SK-N-SH treated with all-trans-retinoic acid at 6 μM for 48 hours (cell line): Measurements from ENCODE around the gene OVOL2.

Source experiments
- ATAC-seq: fragments of 200-7000 bp; cut with Tn5 transposase; 3 replicates; pipeline ENCODE4 v1.9.1; 2020; ENCODE audit warnings: mild to moderate bottlenecking, moderate library complexity
- ARNTL ChIP-seq: fragments of 450-650 bp; formaldehyde crosslinking; IDR thresholded peaks from 2 replicates; pipeline ENCODE4 v1.5.0; 2020; ENCODE audit warnings: low read depth, mild to moderate bottlenecking, moderate library complexity, borderline replicate concordance
- CSDC2 ChIP-seq: fragments of 250-450 bp; sonication (Bioruptor Pico); IDR thresholded peaks from 2 replicates; pipeline ENCODE4 v1.5.0; 2020; ENCODE audit warnings: mild to moderate bottlenecking, moderate library complexity
- ESRRG ChIP-seq: fragments of 250-450 bp; sonication (Bioruptor Pico); IDR thresholded peaks from 2 replicates; pipeline ENCODE4 v1.6.1; 2021; ENCODE audit warnings: mild to moderate bottlenecking
- GLIS3 ChIP-seq: fragments of 250-450 bp; sonication (Bioruptor Pico); IDR thresholded peaks from 2 replicates; pipeline ENCODE4 v1.5.0; 2020; ENCODE audit warnings: mild to moderate bottlenecking, moderate library complexity
- ISL1 ChIP-seq: fragments of 250-450 bp; sonication (Bioruptor Pico); IDR thresholded peaks from 2 replicates; pipeline ENCODE4 v2.1.2; 2022; ENCODE audit warnings: mild to moderate bottlenecking, moderate library complexity
- OSR1 ChIP-seq: fragments of 250-450 bp; sonication (Bioruptor Pico); IDR thresholded peaks from 2 replicates; pipeline ENCODE4 v1.8.0; 2022; ENCODE audit warnings: moderate library complexity, mild to moderate bottlenecking, inconsistent platforms
- PPARA ChIP-seq: fragments of 250-450 bp; sonication (Bioruptor Pico); IDR thresholded peaks from 2 replicates; pipeline ENCODE4 v1.5.0; 2020; ENCODE audit warnings: mild to moderate bottlenecking, borderline replicate concordance
- RARB ChIP-seq: fragments of 250-450 bp; sonication (Bioruptor Pico); IDR thresholded peaks from 2 replicates; pipeline ENCODE4 v1.8.0; 2021; ENCODE audit warnings: mild to moderate bottlenecking, moderate library complexity
- SNAI2 ChIP-seq: fragments of 250-450 bp; sonication (Bioruptor Pico); IDR thresholded peaks from 2 replicates; pipeline ENCODE4 v1.5.0; 2020; ENCODE audit warnings: mild to moderate bottlenecking, moderate library complexity
- TCF4 ChIP-seq: fragments of 250-450 bp; sonication (Bioruptor Pico); IDR thresholded peaks from 2 replicates; pipeline ENCODE4 v1.8.0; 2021; ENCODE audit warnings: mild to moderate bottlenecking, moderate library complexity, borderline replicate concordance
- TOX ChIP-seq: fragments of 250-450 bp; sonication (Bioruptor Pico); IDR thresholded peaks from 2 replicates; pipeline ENCODE4 v1.8.0; 2021; ENCODE audit warnings: mild to moderate bottlenecking, moderate library complexity, borderline replicate concordance
- ZC3H10 ChIP-seq: fragments of 250-450 bp; sonication (Bioruptor Pico); IDR thresholded peaks from 2 replicates; pipeline ENCODE4 v1.5.1; 2021; ENCODE audit warnings: mild to moderate bottlenecking, moderate library complexity
- ZFP30 ChIP-seq: fragments of 450-650 bp; formaldehyde crosslinking; IDR thresholded peaks from 2 replicates; pipeline ENCODE4 v1.5.0; 2022; ENCODE audit warnings: mild to moderate bottlenecking, moderate library complexity
- ZNF565 ChIP-seq: fragments of 450-650 bp; formaldehyde crosslinking; conservative IDR thresholded peaks from 2 replicates; pipeline ENCODE4 v1.5.0; 2020; ENCODE audit warnings: low read depth, mild to moderate bottlenecking, moderate library complexity
- ZNF70 ChIP-seq: fragments of 450-650 bp; formaldehyde crosslinking; IDR thresholded peaks from 2 replicates; pipeline ENCODE4 v1.5.0; 2020; ENCODE audit warnings: mild to moderate bottlenecking, moderate library complexity
- ZNF8 ChIP-seq: fragments of 450-650 bp; formaldehyde crosslinking; IDR thresholded peaks from 2 replicates; pipeline ENCODE4 v1.5.0; 2020; ENCODE audit warnings: mild to moderate bottlenecking, moderate library complexity
- TF ChIP-seq, protein P1 (sequence below): fragments of 250-450 bp; sonication (Bioruptor Pico); IDR thresholded peaks from 2 replicates; pipeline ENCODE4 v1.5.0; 2020; ENCODE audit warnings: mild to moderate bottlenecking, moderate library complexity
- TF ChIP-seq, protein P2 (sequence below): fragments of 250-450 bp; sonication (Bioruptor Pico); IDR thresholded peaks from 2 replicates; pipeline ENCODE4 v1.8.0; 2020; ENCODE audit warnings: mild to moderate bottlenecking, moderate library complexity, borderline replicate concordance
- TF ChIP-seq, protein P3 (sequence below): fragments of 250-450 bp; sonication (Bioruptor Pico); IDR thresholded peaks from 2 replicates; pipeline ENCODE4 v1.5.1; 2021; ENCODE audit warnings: mild to moderate bottlenecking, moderate library complexity
- TF ChIP-seq, protein P4 (sequence below): fragments of 250-450 bp; sonication (Bioruptor Pico); IDR thresholded peaks from 2 replicates; pipeline ENCODE4 v1.5.1; 2020; ENCODE audit warnings: low read depth, mild to moderate bottlenecking, moderate library complexity
- TF ChIP-seq, protein P5 (sequence below): fragments of 250-450 bp; sonication (Bioruptor Pico); IDR thresholded peaks from 2 replicates; pipeline ENCODE4 v1.8.0; 2021; ENCODE audit warnings: low read depth, mild to moderate bottlenecking, moderate library complexity, borderline replicate concordance

The OVOL2 gene

DNA sequence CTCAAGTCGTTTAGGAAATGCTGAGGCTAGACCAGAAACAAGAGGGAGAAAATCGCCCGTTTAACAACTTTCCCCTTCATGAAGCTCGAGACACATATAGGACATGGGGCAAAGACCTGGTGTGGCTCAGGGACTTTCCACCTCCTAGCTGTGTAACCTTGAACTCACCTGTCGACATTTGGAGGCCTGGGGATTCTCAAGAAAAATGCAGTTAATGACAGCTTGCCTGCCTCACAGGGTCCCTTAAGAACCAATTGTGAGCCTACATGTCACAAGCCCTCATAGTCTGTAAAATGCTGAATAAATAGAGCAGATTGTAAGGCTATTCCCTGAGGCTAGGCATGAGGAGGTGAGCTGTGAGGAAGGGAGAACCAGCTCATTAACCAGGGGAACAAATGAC is 53.8 kb downstream of the OVOL2 start:
- TF ChIP-seq, protein P1, sequence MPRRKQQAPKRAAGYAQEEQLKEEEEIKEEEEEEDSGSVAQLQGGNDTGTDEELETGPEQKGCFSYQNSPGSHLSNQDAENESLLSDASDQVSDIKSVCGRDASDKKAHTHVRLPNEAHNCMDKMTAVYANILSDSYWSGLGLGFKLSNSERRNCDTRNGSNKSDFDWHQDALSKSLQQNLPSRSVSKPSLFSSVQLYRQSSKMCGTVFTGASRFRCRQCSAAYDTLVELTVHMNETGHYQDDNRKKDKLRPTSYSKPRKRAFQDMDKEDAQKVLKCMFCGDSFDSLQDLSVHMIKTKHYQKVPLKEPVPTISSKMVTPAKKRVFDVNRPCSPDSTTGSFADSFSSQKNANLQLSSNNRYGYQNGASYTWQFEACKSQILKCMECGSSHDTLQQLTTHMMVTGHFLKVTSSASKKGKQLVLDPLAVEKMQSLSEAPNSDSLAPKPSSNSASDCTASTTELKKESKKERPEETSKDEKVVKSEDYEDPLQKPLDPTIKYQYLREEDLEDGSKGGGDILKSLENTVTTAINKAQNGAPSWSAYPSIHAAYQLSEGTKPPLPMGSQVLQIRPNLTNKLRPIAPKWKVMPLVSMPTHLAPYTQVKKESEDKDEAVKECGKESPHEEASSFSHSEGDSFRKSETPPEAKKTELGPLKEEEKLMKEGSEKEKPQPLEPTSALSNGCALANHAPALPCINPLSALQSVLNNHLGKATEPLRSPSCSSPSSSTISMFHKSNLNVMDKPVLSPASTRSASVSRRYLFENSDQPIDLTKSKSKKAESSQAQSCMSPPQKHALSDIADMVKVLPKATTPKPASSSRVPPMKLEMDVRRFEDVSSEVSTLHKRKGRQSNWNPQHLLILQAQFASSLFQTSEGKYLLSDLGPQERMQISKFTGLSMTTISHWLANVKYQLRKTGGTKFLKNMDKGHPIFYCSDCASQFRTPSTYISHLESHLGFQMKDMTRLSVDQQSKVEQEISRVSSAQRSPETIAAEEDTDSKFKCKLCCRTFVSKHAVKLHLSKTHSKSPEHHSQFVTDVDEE (CRISPR knock-in tag) = no peak
- TF ChIP-seq, protein P2, sequence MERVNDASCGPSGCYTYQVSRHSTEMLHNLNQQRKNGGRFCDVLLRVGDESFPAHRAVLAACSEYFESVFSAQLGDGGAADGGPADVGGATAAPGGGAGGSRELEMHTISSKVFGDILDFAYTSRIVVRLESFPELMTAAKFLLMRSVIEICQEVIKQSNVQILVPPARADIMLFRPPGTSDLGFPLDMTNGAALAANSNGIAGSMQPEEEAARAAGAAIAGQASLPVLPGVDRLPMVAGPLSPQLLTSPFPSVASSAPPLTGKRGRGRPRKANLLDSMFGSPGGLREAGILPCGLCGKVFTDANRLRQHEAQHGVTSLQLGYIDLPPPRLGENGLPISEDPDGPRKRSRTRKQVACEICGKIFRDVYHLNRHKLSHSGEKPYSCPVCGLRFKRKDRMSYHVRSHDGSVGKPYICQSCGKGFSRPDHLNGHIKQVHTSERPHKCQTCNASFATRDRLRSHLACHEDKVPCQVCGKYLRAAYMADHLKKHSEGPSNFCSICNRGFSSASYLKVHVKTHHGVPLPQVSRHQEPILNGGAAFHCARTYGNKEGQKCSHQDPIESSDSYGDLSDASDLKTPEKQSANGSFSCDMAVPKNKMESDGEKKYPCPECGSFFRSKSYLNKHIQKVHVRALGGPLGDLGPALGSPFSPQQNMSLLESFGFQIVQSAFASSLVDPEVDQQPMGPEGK = no peak
- TF ChIP-seq ZNF8 (CRISPR knock-in tag) (no peak), TCF4 (CRISPR knock-in tag) (no peak), ZNF565 (CRISPR knock-in tag) (no peak), ZNF70 (no peak), ESRRG (no peak), PPARA (CRISPR knock-in tag) (no peak), SNAI2 (CRISPR knock-in tag) (no peak), OSR1 (CRISPR knock-in tag) (no peak), RARB (CRISPR knock-in tag) (no peak)
- TF ChIP-seq, protein P3, sequence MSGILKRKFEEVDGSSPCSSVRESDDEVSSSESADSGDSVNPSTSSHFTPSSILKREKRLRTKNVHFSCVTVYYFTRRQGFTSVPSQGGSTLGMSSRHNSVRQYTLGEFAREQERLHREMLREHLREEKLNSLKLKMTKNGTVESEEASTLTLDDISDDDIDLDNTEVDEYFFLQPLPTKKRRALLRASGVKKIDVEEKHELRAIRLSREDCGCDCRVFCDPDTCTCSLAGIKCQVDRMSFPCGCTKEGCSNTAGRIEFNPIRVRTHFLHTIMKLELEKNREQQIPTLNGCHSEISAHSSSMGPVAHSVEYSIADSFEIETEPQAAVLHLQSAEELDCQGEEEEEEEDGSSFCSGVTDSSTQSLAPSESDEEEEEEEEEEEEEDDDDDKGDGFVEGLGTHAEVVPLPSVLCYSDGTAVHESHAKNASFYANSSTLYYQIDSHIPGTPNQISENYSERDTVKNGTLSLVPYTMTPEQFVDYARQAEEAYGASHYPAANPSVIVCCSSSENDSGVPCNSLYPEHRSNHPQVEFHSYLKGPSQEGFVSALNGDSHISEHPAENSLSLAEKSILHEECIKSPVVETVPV (CRISPR knock-in tag) = no peak
- TF ChIP-seq, protein P4, sequence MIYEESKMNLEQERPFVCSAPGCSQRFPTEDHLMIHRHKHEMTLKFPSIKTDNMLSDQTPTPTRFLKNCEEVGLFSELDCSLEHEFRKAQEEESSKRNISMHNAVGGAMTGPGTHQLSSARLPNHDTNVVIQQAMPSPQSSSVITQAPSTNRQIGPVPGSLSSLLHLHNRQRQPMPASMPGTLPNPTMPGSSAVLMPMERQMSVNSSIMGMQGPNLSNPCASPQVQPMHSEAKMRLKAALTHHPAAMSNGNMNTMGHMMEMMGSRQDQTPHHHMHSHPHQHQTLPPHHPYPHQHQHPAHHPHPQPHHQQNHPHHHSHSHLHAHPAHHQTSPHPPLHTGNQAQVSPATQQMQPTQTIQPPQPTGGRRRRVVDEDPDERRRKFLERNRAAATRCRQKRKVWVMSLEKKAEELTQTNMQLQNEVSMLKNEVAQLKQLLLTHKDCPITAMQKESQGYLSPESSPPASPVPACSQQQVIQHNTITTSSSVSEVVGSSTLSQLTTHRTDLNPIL = no peak
- TF ChIP-seq, protein P5, sequence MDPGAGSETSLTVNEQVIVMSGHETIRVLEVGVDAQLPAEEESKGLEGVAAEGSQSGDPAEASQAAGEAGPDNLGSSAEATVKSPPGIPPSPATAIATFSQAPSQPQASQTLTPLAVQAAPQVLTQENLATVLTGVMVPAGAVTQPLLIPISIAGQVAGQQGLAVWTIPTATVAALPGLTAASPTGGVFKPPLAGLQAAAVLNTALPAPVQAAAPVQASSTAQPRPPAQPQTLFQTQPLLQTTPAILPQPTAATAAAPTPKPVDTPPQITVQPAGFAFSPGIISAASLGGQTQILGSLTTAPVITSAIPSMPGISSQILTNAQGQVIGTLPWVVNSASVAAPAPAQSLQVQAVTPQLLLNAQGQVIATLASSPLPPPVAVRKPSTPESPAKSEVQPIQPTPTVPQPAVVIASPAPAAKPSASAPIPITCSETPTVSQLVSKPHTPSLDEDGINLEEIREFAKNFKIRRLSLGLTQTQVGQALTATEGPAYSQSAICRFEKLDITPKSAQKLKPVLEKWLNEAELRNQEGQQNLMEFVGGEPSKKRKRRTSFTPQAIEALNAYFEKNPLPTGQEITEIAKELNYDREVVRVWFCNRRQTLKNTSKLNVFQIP (CRISPR knock-in tag) = no peak
- TF ChIP-seq, all 23 proteins: peak for 0
- no peak for ATAC-seq

DNA sequence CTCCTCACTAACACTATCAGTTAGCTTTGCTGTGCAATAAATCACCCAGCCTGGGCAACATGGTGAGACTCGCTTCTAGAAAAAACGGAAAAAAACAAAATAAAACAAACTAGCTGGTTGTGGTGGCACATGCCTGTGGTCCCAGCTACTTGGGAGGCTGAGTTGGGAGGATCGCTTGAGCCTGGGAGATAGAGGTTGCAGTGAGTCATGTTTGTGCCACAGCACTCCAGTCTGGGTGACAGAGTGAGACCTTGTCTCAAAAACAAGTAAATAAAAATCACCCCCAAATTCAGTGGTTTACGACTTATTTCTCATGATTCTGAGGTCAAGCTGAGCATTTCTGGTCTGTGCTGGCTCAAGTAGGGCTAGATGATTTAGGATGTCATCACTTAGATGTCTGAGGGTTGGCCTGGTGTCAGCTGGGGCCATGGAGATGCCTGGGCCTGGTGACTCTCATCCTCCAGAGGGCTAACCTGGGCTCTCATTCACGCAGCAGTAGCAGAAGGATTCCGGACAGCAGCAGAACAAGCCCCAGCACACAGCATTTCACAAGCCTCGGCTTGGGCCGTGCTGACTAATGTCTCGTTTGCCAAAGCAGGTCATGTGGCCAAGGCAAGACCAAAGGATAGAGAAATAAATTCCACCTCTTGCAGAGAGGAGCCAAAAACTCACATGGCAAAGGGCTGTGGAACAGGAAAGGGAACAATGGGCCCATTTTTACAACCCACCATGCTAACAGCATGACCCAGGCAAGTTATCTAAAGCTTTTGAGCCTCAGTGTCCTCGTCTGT is 56.4 kb downstream of the OVOL2 start:
- ATAC-seq = no peak; the same call in 2 of the 3 replicates
- TF ChIP-seq SNAI2 (CRISPR knock-in tag) (no peak), ISL1 (CRISPR knock-in tag) (no peak), ZFP30 (no peak), ZNF565 (CRISPR knock-in tag) (no peak), GLIS3 (CRISPR knock-in tag) (no peak), TOX (CRISPR knock-in tag) (no peak), ARNTL (no peak), ZC3H10 (CRISPR knock-in tag) (no peak), CSDC2 (no peak), PPARA (CRISPR knock-in tag) (no peak)
- TF ChIP-seq, protein P5 (CRISPR knock-in tag) = no peak
- TF ChIP-seq, protein P3 (CRISPR knock-in tag) = no peak
- TF ChIP-seq, protein P4 = no peak
- TF ChIP-seq, protein P1 (CRISPR knock-in tag) = no peak
- TF ChIP-seq, all 23 proteins: peak for 0
